Natural killer cell (primary cell): ENCODE results near the gene PTPRM. TPM values are rescaled to one million over a fixed set of nuclear protein-coding genes. Genes with fewer than 3 reads are reported as not detected.

ENCODE experiments used
- ATAC-seq, 3 donors: fragments of 150-1000 bp in 2 of 3; fragments of 200-7000 bp in 1 of 3; cut with Tn5 transposase; 1 replicate in 1 of 3; 2 replicates in 2 of 3; pipeline ENCODE4 v1.10.0; 2021; ENCODE audit warnings: mild to moderate bottlenecking in 2 of 3, moderate library complexity in 2 of 3
- DNase-seq, 2 donors: peaks; one replicate each; pipeline versions ENCODE4 v3.0.0 to v3.0.0-alpha.2; 2013 to 2021; ENCODE audit warnings: mixed read lengths in 1 of 2
- H3K27ac ChIP-seq: one replicate; pipeline ENCODE4 v1.5.1; 2013; ENCODE audit warnings: mild to moderate bottlenecking, low read length
- H3K27me3 ChIP-seq: one replicate; pipeline ENCODE4 v1.6.1; 2013; ENCODE audit warnings: low read length; ENCODE audit not compliant: control insufficient read depth, insufficient read depth
- H3K36me3 ChIP-seq: one replicate; pipeline ENCODE4 v1.6.1; 2013; ENCODE audit warnings: low read length; ENCODE audit not compliant: control insufficient read depth, insufficient read depth
- H3K4me1 ChIP-seq: one replicate; pipeline ENCODE4 v1.6.1; 2013; ENCODE audit warnings: low read length; ENCODE audit not compliant: control insufficient read depth, insufficient read depth
- H3K4me3 ChIP-seq: one replicate; pipeline ENCODE4 v1.5.1; 2013; ENCODE audit warnings: low read length
- H3K9me3 ChIP-seq: one replicate; pipeline ENCODE4 v1.6.1; 2013; ENCODE audit warnings: low read length; ENCODE audit not compliant: control insufficient read depth, insufficient read depth
- H3K27ac Mint-ChIP-seq, 2 donors: one replicate each; pipeline ENCODE4 v1.8.0; 2022; ENCODE audit warnings: mild to moderate bottlenecking in 2 of 2, mixed read lengths in 2 of 2, moderate library complexity in 1 of 2
- H3K27me3 Mint-ChIP-seq, 2 donors: one replicate each; pipeline ENCODE4 v1.8.0; 2022; ENCODE audit warnings: low read depth in 2 of 2, mixed read lengths in 2 of 2
- H3K36me3 Mint-ChIP-seq: one replicate; pipeline ENCODE4 v1.8.0; 2022; ENCODE audit warnings: mixed read lengths
- H3K4me1 Mint-ChIP-seq, 2 donors: one replicate each; pipeline ENCODE4 v1.8.0; 2022; ENCODE audit warnings: mixed read lengths in 2 of 2
- H3K4me3 Mint-ChIP-seq: one replicate; pipeline ENCODE4 v1.8.0; 2022; ENCODE audit warnings: mild to moderate bottlenecking, moderate library complexity, mixed read lengths
- H3K9me3 Mint-ChIP-seq, 2 donors: one replicate each; pipeline ENCODE4 v1.8.0; 2022; ENCODE audit warnings: mixed read lengths in 2 of 2
- CTCF ChIP-seq: fragments of 200-600 bp; IDR thresholded peaks from one replicate; pipeline ENCODE4 v1.8.0; 2022; ENCODE audit warnings: antibody characterized with exemption
- WGBS: methylation state at CpG from one replicate; pipeline ENCODE4 v1.1.7; 2013; ENCODE audit warnings: missing lambda C conversion rate; ENCODE audit not compliant: insufficient coverage; 5-methylcytosine and 5-hydroxymethylcytosine counted together
- intact Hi-C: fragments of 100-400 bp; cut with micrococcal nuclease; formaldehyde crosslinking; loops from one replicate; pipeline ENCODE4 v1.14.2; 2022
- total RNA-seq, 4 donors: library from RNA; stranded (reverse); fragments of 120-200 nt in 1 of 4; gene quantifications; one replicate each; pipeline versions ENCODE4 v1.2.3 to v1.2.4, GENCODE V29; 2013 to 2022

Gene PTPRM
- total RNA-seq, 3 donors from 2014 or later (not counting 1 experiment from before 2014, with no cell fraction given): 5.0 to 13.2 (median 12.1) TPM

GRCh38 chr18:7921938-7922587 lies 354.9 kb downstream of the PTPRM start:
- H3K4me1 ChIP-seq: no peaks in the 10 kb centered on the region
- Mint-ChIP-seq H3K27ac (no peak overlapping the region), H3K36me3 (peaks cover 7% of the 10 kb centered on the region), H3K27me3 (no peaks in the 10 kb centered on the region), H3K4me3 (no peak overlapping the region), H3K4me1 (no peaks in the 10 kb centered on the region), H3K9me3 (peaks cover 8 to 10% of the 10 kb centered on the region in 2 donors)
- no peak for ATAC-seq
- H3K27ac ChIP-seq: no peak overlapping the region
- intact Hi-C loops: no loop called here
- no peak for TF ChIP-seq CTCF
- H3K9me3 ChIP-seq: no peaks in the 10 kb centered on the region
- no peak overlapping the region for H3K4me3 ChIP-seq
- no peaks in the 10 kb centered on the region for H3K27me3 ChIP-seq
- WGBS: 84% methylated on average over 2 of the region's 3 CpGs
- no peaks in the 10 kb centered on the region for H3K36me3 ChIP-seq
- DNase-seq: no peak

GRCh38 chr18:7923105-7923504 lies 356.0 kb downstream of the PTPRM start:
- H3K27ac ChIP-seq: no peak overlapping the region
- H3K27me3 Mint-ChIP-seq: no peaks in the 10 kb centered on the region
- WGBS: 82% methylated on average over 4 of the region's 4 CpGs
- no peaks in the 10 kb centered on the region for H3K4me1 ChIP-seq
- DNase-seq (no peak), ATAC-seq (no peak)
- H3K4me3 Mint-ChIP-seq: no peak overlapping the region
- H3K9me3 ChIP-seq: no peaks in the 10 kb centered on the region
- no peaks in the 10 kb centered on the region for H3K4me1 Mint-ChIP-seq
- intact Hi-C loops: no loop called here
- peaks cover 7% of the 10 kb centered on the region for H3K36me3 Mint-ChIP-seq
- H3K9me3 Mint-ChIP-seq: peaks cover 8 to 10% of the 10 kb centered on the region in 2 donors
- no peak overlapping the region for H3K27ac Mint-ChIP-seq
- no peak overlapping the region for H3K4me3 ChIP-seq
- H3K36me3 ChIP-seq: no peaks in the 10 kb centered on the region
- no peak for TF ChIP-seq CTCF
- no peaks in the 10 kb centered on the region for H3K27me3 ChIP-seq

GRCh38 chr18:7924616-7925015 lies 357.5 kb downstream of the PTPRM start:
- intact Hi-C loops: no loop called here

More at GRCh38 chr18:7924616-7925015, 357.5 kb downstream of the PTPRM start:
- Histone ChIP-seq H3K27ac (no peak overlapping the region), H3K9me3 (no peaks in the 10 kb centered on the region), H3K27me3 (no peaks in the 10 kb centered on the region), H3K4me3 (no peak overlapping the region), H3K4me1 (no peaks in the 10 kb centered on the region), H3K36me3 (no peaks in the 10 kb centered on the region)
- Mint-ChIP-seq H3K27ac (no peak overlapping the region), H3K4me1 (no peaks in the 10 kb centered on the region), H3K4me3 (no peak overlapping the region), H3K9me3 (peaks cover 8 to 10% of the 10 kb centered on the region in 2 donors), H3K36me3 (peaks cover 7% of the 10 kb centered on the region), H3K27me3 (no peaks in the 10 kb centered on the region)
- no peak for DNase-seq
- TF ChIP-seq CTCF: no peak
- no peak for ATAC-seq
- 86% methylated on average over 3 of the region's 5 CpGs for WGBS
